HG02678 (cell line): ENCODE data around the gene MAP10.

Experiments used
- ATAC-seq: cut with Tn5 transposase; IDR thresholded peaks from one replicate; pipeline ENCODE4 v1.9.1; 2021; ENCODE audit warnings: mild to moderate bottlenecking, moderate library complexity; ENCODE audit not compliant: unreplicated experiment

MAP10 gene

GRCh38 chr1:232853994-232854797 lies 49.0 kb downstream of the MAP10 start:
- no peak for ATAC-seq

DNA sequence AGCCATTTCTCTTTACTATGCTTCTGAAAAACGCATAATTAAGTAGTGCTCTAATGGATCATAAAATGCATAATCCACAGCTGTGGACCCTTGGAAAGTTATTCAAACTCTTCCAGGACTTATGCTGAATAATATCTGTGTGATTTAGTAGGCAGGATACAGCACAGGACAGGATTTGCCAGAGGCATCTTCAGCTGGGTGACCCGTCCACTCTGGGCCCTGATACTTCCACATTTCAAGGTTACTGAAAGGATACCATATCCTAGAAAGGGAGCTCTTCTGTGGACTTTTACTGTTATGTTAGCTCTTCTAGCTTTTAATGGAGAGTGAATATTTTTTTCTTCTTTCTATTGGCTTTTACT lies 49.6 kb downstream of the MAP10 start:
- ATAC-seq: no peak

GRCh38 chr1:232856541-232856940 lies 51.3 kb downstream of the MAP10 start:
- no peak for ATAC-seq
